Neural progenitor cell (in vitro differentiated cells): Measurements from ENCODE around the gene FAM124A. TPM values are rescaled to one million over a fixed set of nuclear protein-coding genes. Genes with fewer than 3 reads are reported as not detected.

Experiments
- DNase-seq: peaks from one replicate; pipeline ENCODE4 v3.0.0-alpha.2; 2016; ENCODE audit warnings: low spot score
- H2AFZ ChIP-seq: fragments of 200-600 bp; sonication (generic); replicated peaks from 2 replicates; pipeline ENCODE4 v1.6.1; 2016; ENCODE audit warnings: antibody characterized with exemption
- H3F3A ChIP-seq: fragments of 200-600 bp; sonication (generic); 2 replicates; pipeline ENCODE4 v1.6.1; 2016; ENCODE audit warnings: antibody characterized with exemption, low read depth
- H3K27ac ChIP-seq: fragments of 200-600 bp; sonication (generic); 2 replicates; pipeline ENCODE4 v1.5.1; 2016; ENCODE audit warnings: mild to moderate bottlenecking
- H3K27me3 ChIP-seq: fragments of 200-600 bp; sonication (generic); 2 replicates; pipeline ENCODE4 v1.6.1; 2016; ENCODE audit warnings: mild to moderate bottlenecking, moderate library complexity
- H3K36me3 ChIP-seq: fragments of 200-600 bp; sonication (generic); 2 replicates; pipeline ENCODE4 v1.5.1; 2016
- H3K4me1 ChIP-seq: fragments of 200-600 bp; sonication (generic); 2 replicates; pipeline ENCODE4 v1.6.1; 2016; ENCODE audit warnings: mixed run types
- H3K4me2 ChIP-seq: fragments of 200-600 bp; sonication (generic); 2 replicates; pipeline ENCODE4 v1.6.1; 2016
- H3K4me3 ChIP-seq: fragments of 200-600 bp; sonication (generic); 2 replicates; pipeline ENCODE4 v1.5.1; 2016
- H3K79me2 ChIP-seq: fragments of 200-600 bp; sonication (generic); 2 replicates; pipeline ENCODE4 v1.6.1; 2016; ENCODE audit warnings: low read depth
- H3K9ac ChIP-seq: fragments of 200-600 bp; sonication (generic); 2 replicates; pipeline ENCODE4 v1.6.1; 2016
- H3K9me3 ChIP-seq: fragments of 200-600 bp; sonication (generic); 2 replicates; pipeline ENCODE4 v1.5.1; 2016; ENCODE audit warnings: low read depth
- H4K20me1 ChIP-seq: fragments of 200-600 bp; sonication (generic); 2 replicates; pipeline ENCODE4 v1.6.1; 2016; ENCODE audit warnings: low read depth
- H3K27ac Mint-ChIP-seq: 3 replicates; pipeline ENCODE4 v1.8.0; 2021; ENCODE audit warnings: mixed read lengths
- H3K27me3 Mint-ChIP-seq: 2 replicates; pipeline ENCODE4 v1.8.0; 2022; ENCODE audit warnings: low read depth, mild to moderate bottlenecking, inconsistent platforms, moderate library complexity, mixed read lengths; ENCODE audit not compliant: insufficient read depth
- H3K36me3 Mint-ChIP-seq: 3 replicates; pipeline ENCODE4 v1.8.0; 2021; ENCODE audit warnings: mixed read lengths
- H3K4me1 Mint-ChIP-seq: 3 replicates; pipeline ENCODE4 v1.8.0; 2021; ENCODE audit warnings: mixed read lengths
- H3K4me3 Mint-ChIP-seq: 3 replicates; pipeline ENCODE4 v1.8.0; 2021; ENCODE audit warnings: mild to moderate bottlenecking, moderate library complexity, mixed read lengths
- H3K9me3 Mint-ChIP-seq: 3 replicates; pipeline ENCODE4 v1.8.0; 2020; ENCODE audit warnings: mixed read lengths
- CTCF ChIP-seq: fragments of 200-600 bp; sonication (generic); IDR thresholded peaks from 2 replicates; pipeline ENCODE4 v1.5.1; 2017; ENCODE audit warnings: antibody characterized with exemption, mild to moderate bottlenecking
- EZH2 ChIP-seq: fragments of 200-600 bp; sonication (generic); IDR thresholded peaks from 2 replicates; pipeline ENCODE4 v1.6.1; 2017; ENCODE audit warnings: antibody characterized with exemption, mild to moderate bottlenecking, moderate library complexity
- EZH2phosphoT487 ChIP-seq: fragments of 200-600 bp; sonication (generic); IDR thresholded peaks from 2 replicates; pipeline ENCODE4 v1.6.1; 2017; ENCODE audit warnings: antibody characterized with exemption
- total RNA-seq: library from RNA; depleted of rRNA; stranded (reverse); fragments of >200 nt; gene quantifications from 2 replicates; pipeline ENCODE4 v1.2.3, GENCODE V29; 2015; ENCODE audit warnings: low replicate concordance

FAM124A gene
- total RNA-seq, 1 donor from 2014 or later: 22.6 TPM

- H3K4me3 ChIP-seq: no peak overlapping the region
- no peak for DNase-seq
- no peaks in the 10 kb centered on the region for H3K9me3 ChIP-seq
- no peaks in the 10 kb centered on the region for H3K27me3 Mint-ChIP-seq
- peaks cover 49% of the 10 kb centered on the region for H3K4me1 Mint-ChIP-seq
- no peak overlapping the region for H3K4me2 ChIP-seq
- H3K36me3 ChIP-seq: no peaks in the 10 kb centered on the region
- no peak for TF ChIP-seq EZH2phosphoT487
- no peak for TF ChIP-seq EZH2
- TF ChIP-seq CTCF: no peak
- no peaks in the 10 kb centered on the region for H3K9me3 Mint-ChIP-seq
- peaks cover 9% of the 10 kb centered on the region for H3K36me3 Mint-ChIP-seq
- H3K4me1 ChIP-seq: peaks cover 50% of the 10 kb centered on the region
- H4K20me1 ChIP-seq: peaks cover 52% of the 10 kb centered on the region
- no peak overlapping the region for H3K9ac ChIP-seq
- no peak overlapping the region for H3K27ac ChIP-seq
- H3K4me3 Mint-ChIP-seq: no peak overlapping the region
- H3K79me2 ChIP-seq: peaks cover 58% of the 10 kb centered on the region
- H3F3A ChIP-seq: peaks cover 43% of the 10 kb centered on the region
- no peak overlapping the region for H2AFZ ChIP-seq
- H3K27ac Mint-ChIP-seq: peak overlapping the region; percentile 76
- H3K27me3 ChIP-seq: no peaks in the 10 kb centered on the region
Measured at GRCh38 chr13:51240958-51241357, 18.8 kb downstream of the FAM124A start.

DNA sequence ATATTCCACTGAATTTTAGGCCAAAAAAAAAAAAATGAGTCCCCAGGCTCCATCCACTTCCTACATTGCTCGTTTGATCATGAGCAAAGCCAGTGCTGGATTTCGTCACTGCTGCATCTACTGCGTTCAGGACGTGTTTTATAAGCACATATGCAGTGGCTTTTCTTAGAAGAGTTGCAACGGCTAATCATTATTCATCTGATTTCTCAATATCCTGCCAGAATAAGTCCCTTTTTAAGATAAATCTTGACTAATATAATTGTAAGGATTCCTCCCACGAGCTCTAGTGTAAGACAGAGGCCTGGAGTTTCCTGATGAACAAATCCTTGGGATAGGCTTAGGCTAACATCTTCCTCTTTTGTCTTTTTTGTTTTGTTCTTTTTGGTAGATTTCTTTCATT, 19.5 kb downstream of the FAM124A start:
- no peak overlapping the region for H2AFZ ChIP-seq
- peaks cover 56% of the 10 kb centered on the region for H3K4me1 Mint-ChIP-seq

GRCh38 chr13:51243227-51243626, 21.0 kb downstream of the FAM124A start:
- H4K20me1 ChIP-seq: peaks cover 51% of the 10 kb centered on the region
- peaks cover 65% of the 10 kb centered on the region for H3K4me1 Mint-ChIP-seq
- no peaks in the 10 kb centered on the region for H3K36me3 ChIP-seq
- no peaks in the 10 kb centered on the region for H3K9me3 Mint-ChIP-seq
- H3K9ac ChIP-seq: no peak overlapping the region
- H2AFZ ChIP-seq: no peak overlapping the region
- peak; percentile 72 for DNase-seq
- H3K4me3 ChIP-seq: no peak overlapping the region
- H3F3A ChIP-seq: peaks cover 47% of the 10 kb centered on the region
- H3K27ac ChIP-seq: peak overlapping the region; percentile 85
- peaks cover 58% of the 10 kb centered on the region for H3K4me1 ChIP-seq
- H3K27me3 Mint-ChIP-seq: no peaks in the 10 kb centered on the region
- peak overlapping the region; percentile 44 for H3K4me3 Mint-ChIP-seq
- no peaks in the 10 kb centered on the region for H3K9me3 ChIP-seq
- no peaks in the 10 kb centered on the region for H3K27me3 ChIP-seq
- no peak for TF ChIP-seq EZH2phosphoT487
- no peak for TF ChIP-seq EZH2
- TF ChIP-seq CTCF: no peak
- H3K27ac Mint-ChIP-seq: peak overlapping the region; percentile 99
- peaks cover 52% of the 10 kb centered on the region for H3K79me2 ChIP-seq
- H3K36me3 Mint-ChIP-seq: peaks cover 9% of the 10 kb centered on the region
- peak overlapping the region; percentile 71 for H3K4me2 ChIP-seq

More for the DNA sequence above, 19.5 kb downstream of the FAM124A start:
- H3K4me1 ChIP-seq: peaks cover 56% of the 10 kb centered on the region
- H3K27ac Mint-ChIP-seq: peak overlapping the region; percentile 99
- H3F3A ChIP-seq: peaks cover 43% of the 10 kb centered on the region
- peaks cover 54% of the 10 kb centered on the region for H3K79me2 ChIP-seq
- no peaks in the 10 kb centered on the region for H3K27me3 ChIP-seq
- H3K4me3 Mint-ChIP-seq: no peak overlapping the region
- peak overlapping the region; percentile 71 for H3K4me2 ChIP-seq
- no peaks in the 10 kb centered on the region for H3K27me3 Mint-ChIP-seq
- no peak for DNase-seq
- no peak overlapping the region for H3K4me3 ChIP-seq
- no peak overlapping the region for H3K9ac ChIP-seq
- H3K36me3 ChIP-seq: no peaks in the 10 kb centered on the region
- no peaks in the 10 kb centered on the region for H3K9me3 Mint-ChIP-seq
- peaks cover 56% of the 10 kb centered on the region for H4K20me1 ChIP-seq
- TF ChIP-seq EZH2phosphoT487 (no peak), EZH2 (no peak), CTCF (no peak)
- H3K27ac ChIP-seq: peak overlapping the region; percentile 85
- H3K9me3 ChIP-seq: no peaks in the 10 kb centered on the region
- peaks cover 9% of the 10 kb centered on the region for H3K36me3 Mint-ChIP-seq
